ENCODE data around the gene CXCL14. TPM values are rescaled to one million over a fixed set of nuclear protein-coding genes. Genes with fewer than 3 reads are reported as not detected.

The CXCL14 gene
- total and polyA plus RNA-seq, 2 of the 13 experiments (the other 11 are each of a cell fraction or from before 2014, with no cell fraction given) = not detected

GRCh38 chr5:135600971-135601381 lies 22.2 kb upstream of the CXCL14 start (continued):
- TF ChIP-seq ZNF281 (CRISPR knock-in tag; IDR thresholded peaks at IDR 0.05; ENCODE audit: borderline replicate concordance) = no peak
- TF ChIP-seq AGO1 (IDR thresholded peaks at IDR 0.05; ENCODE audit: low read depth, low read length, poor library complexity, severe bottlenecking) = no peak
- no peak for TF ChIP-seq ZFYVE20 (CRISPR knock-in tag; IDR thresholded peaks at IDR 0.05; ENCODE audit: borderline replicate concordance, low read depth)
- no peak for TF ChIP-seq ZNF430 (CRISPR knock-in tag; IDR thresholded peaks at IDR 0.05)
- no peak for TF ChIP-seq HMG20A (CRISPR knock-in tag; IDR thresholded peaks at IDR 0.05; ENCODE audit: borderline replicate concordance)
- no peak for TF ChIP-seq ZBTB33 (CRISPR knock-in tag; IDR thresholded peaks at IDR 0.05)
- TF ChIP-seq SIX1 (CRISPR knock-in tag; IDR thresholded peaks at IDR 0.05; ENCODE audit: borderline replicate concordance) = no peak
- TF ChIP-seq ZFP37 (CRISPR knock-in tag; IDR thresholded peaks at IDR 0.05; ENCODE audit: borderline replicate concordance) = no peak
- TF ChIP-seq RCOR2 (CRISPR knock-in tag; IDR thresholded peaks at IDR 0.05) = no peak
- no peak for TF ChIP-seq FOSL2 (CRISPR knock-in tag; IDR thresholded peaks at IDR 0.05)
- no peak for TF ChIP-seq ZNF646 (CRISPR knock-in tag; IDR thresholded peaks at IDR 0.05)
- TF ChIP-seq SETDB1 (CRISPR knock-in tag; IDR thresholded peaks at IDR 0.05; ENCODE audit: borderline replicate concordance) = no peak

Data from HepG2 (cell line).